Activated CD4-positive, CD25-positive, alpha-beta regulatory T cell treated with anti-CD3 and anti-CD28 coated beads, Interleukin-2, amount 50 U/mL, for 16 hours (primary cell): ENCODE data around the gene MED13L.
"Not testable (repeated sequence)": the region's sequence is repeated elsewhere in the genome, so short reads cannot be mapped to it uniquely, and the experiment has no call there.

Source experiments
- DNase-seq: peaks from one replicate; pipeline ENCODE4 v3.0.0-alpha.2; 2020; ENCODE audit warnings: low read depth, low spot score

Gene MED13L

GRCh38 chr12:116303929-116304328, 26.4 kb upstream of the MED13L start:
- DNase-seq = no peak

- DNase-seq = no peak
Measured at GRCh38 chr12:116303066-116303465, 25.6 kb upstream of the MED13L start.

GRCh38 chr12:116302166-116303058, 24.9 kb upstream of the MED13L start:
- DNase-seq = no peak

GRCh38 chr12:116301621-116302020, 24.1 kb upstream of the MED13L start:
- DNase-seq = no peak

- no peak for DNase-seq
Measured at GRCh38 chr12:116299665-116300328, 22.3 kb upstream of the MED13L start.

- no peak for DNase-seq
Measured at GRCh38 chr12:116299064-116299463, 21.6 kb upstream of the MED13L start.

GRCh38 chr12:116298578-116298977, 21.1 kb upstream of the MED13L start:
- no peak for DNase-seq

- DNase-seq = no peak
Measured at GRCh38 chr12:116297224-116297834, 19.8 kb upstream of the MED13L start.

GRCh38 chr12:116295327-116296263, 18.1 kb upstream of the MED13L start:
- no peak for DNase-seq

GRCh38 chr12:116294454-116295165, 17.1 kb upstream of the MED13L start:
- no peak for DNase-seq

GRCh38 chr12:116293687-116294453, 16.4 kb upstream of the MED13L start:
- DNase-seq = no peak

- no peak for DNase-seq
Measured at GRCh38 chr12:116291218-116291617, 13.7 kb upstream of the MED13L start.

- no peak for DNase-seq
Measured at GRCh38 chr12:116288735-116289134, 11.2 kb upstream of the MED13L start.

GRCh38 chr12:116287842-116288301, 10.4 kb upstream of the MED13L start:
- DNase-seq = no peak

GRCh38 chr12:116284396-116284795, 6.9 kb upstream of the MED13L start:
- no peak for DNase-seq

GRCh38 chr12:116283881-116284280, 6.4 kb upstream of the MED13L start:
- not testable (repeated sequence) for DNase-seq

GRCh38 chr12:116282371-116283286, 5.1 kb upstream of the MED13L start:
- DNase-seq = no peak

GRCh38 chr12:116280595-116281290, 3.2 kb upstream of the MED13L start:
- DNase-seq = no peak
